Measurements from ENCODE around the gene DLGAP4.
"Not testable (repeated sequence)": the region's sequence is repeated elsewhere in the genome, so short reads cannot be mapped to it uniquely, and the experiment has no call there.

DLGAP4 gene

DNA sequence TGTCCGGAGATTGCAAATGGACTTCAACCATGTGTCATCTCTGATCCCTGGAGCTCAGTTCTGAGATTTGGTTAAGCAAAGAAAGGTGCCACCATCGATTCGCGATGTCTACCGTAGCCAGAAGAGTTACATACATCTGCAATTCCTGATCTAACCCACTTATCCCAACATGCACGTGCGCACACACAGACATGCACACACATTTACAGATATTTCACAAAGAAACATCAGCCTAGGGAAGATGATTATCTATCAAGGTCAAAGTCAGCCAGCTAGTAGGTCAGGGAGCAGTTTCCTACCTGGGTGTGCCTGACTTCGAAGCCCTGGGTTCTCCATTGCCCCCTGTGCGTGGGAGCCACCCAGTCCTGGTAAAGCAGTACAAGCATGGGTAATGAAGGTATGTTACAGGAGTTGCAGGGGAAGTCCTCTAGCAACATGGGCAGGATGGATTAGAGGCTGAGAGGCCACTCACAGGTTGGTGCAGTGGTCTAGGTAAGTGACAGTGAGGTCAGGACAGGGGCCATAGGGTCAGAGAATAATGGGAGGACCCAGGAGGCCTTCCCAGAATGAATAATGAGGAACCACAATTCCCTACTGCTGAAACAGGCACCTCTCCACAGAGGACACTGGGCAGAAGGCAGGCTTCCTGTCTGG, 150.0 kb downstream of the DLGAP4 start:
- DNase-seq (ENCODE audit: low spot score): no peak

DNA sequence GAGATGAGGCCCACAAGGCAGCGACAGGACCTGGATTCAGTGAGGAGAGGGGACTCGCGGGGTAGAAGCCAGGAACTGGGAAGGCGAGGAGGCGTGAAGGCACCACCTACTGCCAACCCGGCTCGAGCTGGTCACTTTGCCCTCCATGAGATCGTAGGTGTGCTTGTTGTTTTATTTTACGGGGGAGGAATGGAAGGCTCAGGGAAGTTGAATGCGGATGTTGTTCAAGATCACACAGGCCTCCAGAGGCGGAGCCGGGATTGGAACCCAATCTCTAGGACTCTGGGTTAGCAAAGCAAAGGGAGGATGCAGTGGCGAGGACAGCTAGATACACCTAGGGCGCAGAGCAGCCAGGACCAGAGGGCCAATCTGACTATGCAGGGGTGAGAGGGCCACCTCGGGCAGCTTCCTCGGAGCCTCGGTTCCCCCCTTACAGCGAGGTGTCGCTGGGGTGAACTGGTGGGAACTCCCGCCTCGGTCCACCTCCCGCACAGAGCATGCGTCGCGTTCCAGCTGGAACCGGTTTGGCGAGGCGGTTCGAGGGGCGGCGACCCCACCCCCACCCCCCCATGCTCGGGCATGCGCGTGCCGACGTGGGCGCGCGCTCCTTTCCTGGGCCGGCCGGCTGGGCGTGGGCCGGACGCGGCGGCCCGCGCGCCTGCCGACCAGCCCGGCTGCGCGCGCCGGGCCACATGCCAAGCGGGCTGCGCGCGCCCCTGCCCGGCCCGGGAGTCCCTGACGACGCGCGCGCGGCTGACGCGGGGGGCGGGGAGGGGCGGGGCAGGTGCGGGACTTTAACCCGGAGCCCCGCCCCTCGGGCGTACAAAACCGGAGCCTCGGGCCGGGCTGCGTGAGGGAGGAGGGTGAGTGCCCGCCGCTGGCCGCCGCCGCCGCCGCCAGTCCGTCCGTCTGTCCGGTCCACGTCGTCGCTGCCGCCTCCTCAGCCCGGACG, 154.8 kb downstream of the DLGAP4 start:
- DNase-seq (ENCODE audit: low spot score): peak; percentile 92

DNA sequence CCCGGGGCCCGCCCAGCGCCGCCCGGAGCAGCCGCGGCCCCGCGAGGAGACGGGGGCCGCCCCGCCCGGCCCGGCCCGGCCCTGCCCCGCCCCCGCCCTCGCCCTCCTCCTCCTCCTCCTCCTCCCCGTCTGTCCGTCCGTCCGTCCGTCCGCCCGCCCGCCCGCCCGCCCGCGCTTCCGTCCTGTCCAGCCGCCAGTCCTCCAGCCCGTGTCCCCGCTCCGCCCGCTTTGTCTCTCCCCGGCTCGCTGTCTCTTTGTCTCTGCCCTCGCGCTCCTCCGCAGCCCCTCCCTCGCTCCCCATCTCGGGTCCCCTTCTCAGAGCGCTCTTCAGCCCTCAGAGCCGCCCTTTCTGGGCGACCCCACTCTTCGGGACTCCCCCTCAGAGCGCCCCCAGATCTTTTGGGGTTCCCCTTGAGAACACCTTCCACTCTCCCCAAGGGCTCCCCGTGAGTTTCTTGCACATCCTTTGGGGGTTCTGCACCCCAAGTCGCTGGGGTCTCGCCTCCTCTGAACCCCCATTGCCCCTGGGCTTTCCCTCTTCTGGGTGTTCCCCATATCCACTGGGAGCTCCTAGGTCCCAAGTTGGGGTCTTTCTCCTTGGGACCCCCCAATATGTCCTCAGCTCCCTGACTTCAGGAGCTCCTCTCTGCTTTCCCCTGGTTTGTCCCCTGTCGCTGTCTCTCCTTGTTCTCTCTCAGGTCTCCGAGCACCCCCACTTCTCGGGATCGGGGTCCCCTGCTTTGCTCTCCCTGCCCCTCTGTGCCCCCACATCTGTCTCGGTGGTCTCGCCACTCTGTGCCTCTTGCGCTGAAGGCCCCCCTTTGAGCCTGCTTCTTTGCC, 155.7 kb downstream of the DLGAP4 start:
- DNase-seq (ENCODE audit: low spot score): no peak

DNA sequence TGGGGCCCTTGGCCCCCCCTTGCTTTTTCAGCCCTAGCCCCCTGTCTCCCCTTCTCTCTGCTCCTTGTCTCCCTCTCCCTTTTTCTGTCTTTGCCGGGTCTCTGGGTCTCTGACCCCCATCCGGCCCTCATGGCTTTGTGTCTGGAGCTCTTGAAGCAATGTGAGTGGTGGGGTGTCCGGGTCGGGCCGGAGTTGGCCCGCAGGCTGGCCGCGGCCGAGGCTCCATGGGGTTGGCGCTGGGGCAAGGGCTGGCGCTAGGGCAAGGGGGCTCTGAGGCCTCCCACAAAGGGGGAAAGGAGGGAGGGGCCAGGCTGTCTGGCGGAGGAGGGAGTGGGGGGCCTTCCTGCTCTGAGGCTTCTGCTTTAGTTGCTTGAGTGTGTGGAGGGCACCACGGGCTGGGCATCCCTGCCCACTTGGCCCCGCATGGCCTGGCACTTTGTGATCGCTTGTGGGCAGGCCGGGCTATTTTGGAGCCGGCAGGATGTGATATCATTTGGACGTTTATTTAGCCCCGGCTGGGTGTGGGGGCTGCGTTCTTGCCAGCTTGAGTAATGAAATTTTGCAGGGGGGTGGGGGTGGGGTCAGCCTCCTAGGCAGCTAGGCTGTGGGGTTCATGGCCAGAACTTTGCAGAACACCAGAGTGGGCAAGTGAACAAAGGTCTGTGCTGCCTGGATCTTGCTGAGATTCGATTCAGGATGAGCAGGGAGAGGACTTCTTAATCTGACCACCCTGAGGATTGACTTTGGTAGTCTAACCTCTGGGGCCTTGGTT, 156.5 kb downstream of the DLGAP4 start:
- DNase-seq (ENCODE audit: low spot score): no peak

DNA sequence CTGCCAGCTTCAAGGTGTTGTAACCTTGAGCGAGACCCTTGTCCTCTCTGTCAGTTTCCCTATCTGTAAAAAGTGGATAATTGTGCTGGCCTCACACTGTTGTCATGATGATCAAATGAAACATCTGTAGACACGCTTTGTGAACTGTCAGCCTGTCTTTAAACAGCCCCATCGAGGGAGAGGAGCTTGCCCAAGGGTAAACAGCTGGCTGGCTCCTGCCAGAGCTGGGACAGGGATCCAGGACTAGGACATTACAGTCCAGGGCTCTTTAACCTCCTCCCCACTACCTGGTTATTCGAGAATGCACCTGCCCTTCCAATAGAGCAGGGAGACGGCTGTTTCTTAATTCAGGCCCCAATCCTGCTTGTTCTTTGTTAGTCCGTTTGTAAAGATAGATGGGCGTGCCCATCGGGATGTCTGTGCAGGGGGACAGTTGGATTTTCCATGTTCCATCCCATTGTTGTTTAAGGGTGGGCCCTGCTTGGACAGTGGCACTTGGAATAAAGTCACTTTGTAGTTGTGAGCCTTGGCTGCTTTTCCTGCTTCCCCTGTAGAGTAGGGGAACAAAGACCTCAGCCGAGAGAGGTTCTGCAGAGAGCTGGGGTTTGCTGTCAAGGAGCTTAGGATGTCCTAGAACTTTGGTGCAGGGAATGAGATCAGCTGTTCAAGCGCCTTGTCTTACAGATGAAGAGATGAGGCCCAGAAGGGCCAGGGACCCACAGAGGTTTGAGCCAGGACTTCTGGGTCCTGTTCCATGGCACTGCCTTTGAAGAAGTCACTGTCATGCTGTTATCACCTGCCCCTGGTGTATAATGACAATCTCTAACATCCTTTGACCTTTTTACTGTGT, 157.3 kb downstream of the DLGAP4 start:
- DNase-seq (ENCODE audit: low spot score): no peak

DNA sequence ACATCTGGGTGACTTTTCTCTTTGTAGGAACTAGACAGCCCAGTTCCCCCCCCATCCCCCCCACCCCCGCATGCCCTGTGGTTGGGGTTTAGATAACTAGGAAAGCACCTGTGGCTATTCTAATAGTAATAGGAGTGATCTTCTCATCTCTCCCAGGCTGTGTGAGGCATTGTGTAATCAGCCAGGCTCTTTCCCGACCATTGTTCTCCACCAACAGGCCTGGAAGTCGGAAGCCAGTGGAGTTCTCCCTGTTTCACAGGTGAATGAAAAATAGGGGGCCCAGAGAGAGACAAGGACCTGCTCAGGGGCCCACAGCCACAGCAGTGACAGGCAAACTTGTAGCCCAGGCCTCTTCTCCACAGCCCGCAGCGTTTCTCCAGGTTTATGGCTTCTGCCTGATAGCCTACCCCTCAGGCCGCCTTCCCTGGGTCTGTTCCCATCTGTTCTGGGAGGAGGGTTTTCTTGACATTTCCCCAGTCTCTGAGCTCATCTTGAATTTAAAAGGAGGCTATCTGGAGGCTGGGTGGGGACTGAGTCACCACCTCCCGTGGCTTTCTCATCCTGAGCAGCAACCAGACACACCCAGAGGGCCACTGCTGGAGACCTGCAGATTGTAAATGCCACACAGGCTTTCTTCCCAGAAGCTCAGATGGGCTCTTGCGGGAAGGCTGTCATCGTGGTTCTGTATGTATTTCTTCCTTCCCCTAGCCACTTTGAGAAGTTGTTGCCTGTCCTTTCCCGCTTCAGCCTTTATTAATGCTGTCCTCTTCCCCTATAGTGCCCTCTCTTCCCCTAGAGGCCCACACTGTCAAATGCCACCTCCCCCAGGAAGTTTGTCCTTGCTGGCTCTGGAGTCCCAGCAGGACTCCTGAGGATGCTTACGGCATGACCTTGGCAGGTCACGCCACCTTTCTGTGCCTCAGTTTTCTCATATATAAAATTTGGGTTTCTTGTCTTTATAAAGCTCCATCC, 159.3 kb downstream of the DLGAP4 start:
- peak; percentile 40 for DNase-seq (ENCODE audit: low spot score)

DNA sequence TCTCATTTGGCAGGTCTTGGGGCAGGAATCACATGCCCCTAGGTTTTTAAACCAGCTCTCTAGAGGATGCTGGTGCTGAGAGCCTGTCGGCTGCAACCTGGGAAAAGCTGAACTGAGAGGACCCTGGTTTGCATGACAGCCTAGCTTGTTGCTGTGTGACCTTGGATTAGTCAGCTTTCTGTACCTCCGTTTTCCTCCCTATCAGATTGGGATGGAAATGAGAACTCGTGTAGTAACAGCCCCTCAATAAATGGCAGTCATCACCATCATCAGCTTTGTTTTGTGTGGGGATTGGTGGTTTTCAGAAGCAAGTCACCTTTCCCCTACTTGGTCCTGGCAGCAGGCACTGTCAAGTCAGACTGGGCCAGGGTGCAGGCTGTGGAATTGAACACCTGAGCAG, 159.9 kb downstream of the DLGAP4 start:
- DNase-seq (ENCODE audit: low spot score): no peak

DNA sequence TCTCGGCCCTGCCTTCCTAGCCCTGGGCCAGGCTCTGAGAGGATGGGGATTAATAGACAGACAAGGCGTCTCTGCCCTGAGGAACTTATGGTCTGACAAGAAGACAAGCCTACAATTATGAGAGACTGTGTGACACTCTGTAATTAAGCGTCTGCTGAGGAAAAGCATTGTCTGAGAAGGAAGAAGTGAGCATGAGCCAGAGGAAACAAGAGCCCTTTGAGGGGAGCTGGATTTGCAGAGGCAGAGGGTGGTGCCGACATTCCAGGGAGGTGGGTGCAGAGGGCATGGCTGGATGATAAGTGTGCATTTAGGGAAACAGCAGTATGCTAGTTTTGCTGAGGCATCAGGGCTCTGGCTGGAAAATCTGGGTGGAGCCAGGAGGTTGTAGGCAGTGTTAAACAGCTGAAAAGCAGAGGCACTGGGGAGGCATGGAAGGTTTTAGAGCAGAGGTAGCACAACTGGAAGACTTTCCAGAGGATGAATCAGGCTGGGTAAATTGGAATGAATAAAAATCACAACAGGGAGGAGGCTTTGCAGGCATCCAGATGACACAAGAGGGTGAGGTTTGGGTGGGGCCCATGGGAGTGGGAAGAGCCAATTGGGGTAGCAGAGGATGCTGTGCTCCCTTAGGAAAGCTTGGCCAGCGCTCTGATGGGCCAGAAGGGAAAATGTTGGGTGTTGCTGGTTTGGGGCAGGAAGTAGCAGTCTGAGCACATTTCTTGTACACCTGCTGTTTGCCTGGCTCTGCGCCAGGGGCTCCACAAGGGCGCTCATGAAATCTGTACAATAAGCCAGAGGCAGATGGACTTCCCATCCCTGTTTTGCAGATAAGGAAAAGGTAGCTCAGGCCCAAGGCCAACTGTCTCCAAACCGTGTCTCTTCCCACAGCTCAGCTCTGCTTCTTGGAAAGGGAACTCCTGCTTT, 161.2 kb downstream of the DLGAP4 start:
- DNase-seq (ENCODE audit: low spot score): peak; percentile 68

DNA sequence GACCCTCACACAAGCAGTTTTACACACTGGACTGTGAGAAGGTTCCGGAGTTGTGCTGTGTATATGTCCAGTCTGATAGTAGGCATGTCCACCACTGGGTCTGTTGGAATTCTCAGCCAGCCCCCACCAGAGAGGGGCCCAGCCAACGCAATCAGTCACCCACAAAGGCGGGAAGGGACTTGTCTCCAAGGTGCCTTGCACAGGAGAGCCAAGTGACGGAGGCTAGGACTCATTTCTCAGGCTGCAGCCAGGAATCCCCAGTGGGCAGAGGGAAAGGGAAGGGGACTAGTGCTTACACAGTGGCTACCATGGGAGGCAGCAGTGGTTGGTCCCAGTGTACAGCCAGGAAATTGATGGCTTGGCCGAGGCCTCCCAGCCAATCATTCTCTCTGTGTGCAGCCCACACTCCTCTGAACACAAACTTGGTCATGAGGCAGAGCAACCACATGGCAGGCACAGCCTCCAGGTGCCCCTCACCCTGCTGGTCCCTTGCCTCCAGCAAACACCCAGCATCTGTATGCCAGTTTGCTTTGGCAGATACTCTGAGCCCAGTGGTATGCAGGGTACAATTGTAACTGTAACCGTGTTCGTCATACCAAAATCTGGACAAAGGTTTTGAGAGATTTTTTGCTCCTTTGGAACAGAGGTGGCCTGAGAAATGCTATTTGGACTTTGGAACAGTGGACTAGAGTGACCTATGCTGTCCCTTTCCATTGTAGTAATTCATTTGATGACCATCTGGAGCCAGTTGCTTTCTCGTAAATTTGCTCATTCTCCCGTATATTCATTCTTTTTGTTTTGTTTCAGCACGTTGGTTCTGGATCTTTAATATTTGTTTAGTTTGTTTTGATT, 162.2 kb downstream of the DLGAP4 start:
- no peak for DNase-seq (ENCODE audit: low spot score)

DNA sequence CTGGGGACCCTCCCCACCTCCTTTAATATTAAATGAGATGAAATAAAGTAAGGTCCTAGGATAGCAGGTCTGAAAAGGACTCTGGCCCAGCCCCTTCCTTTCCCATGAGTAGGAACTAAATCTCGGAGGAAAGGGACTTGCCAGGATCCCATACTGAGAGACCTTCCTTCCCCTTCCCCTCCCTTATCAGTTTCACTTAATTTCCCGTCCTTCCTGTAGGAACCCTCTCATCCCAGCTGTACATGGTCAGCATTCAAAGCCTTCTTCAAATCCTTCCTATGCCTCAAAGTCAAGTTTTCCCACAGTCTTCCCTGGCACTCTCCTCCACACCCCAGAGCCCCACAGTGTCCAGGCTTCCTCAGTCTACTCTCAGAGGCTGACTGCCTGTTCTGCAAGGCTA, 163.8 kb downstream of the DLGAP4 start:
- no peak for DNase-seq (ENCODE audit: low spot score)

DNA sequence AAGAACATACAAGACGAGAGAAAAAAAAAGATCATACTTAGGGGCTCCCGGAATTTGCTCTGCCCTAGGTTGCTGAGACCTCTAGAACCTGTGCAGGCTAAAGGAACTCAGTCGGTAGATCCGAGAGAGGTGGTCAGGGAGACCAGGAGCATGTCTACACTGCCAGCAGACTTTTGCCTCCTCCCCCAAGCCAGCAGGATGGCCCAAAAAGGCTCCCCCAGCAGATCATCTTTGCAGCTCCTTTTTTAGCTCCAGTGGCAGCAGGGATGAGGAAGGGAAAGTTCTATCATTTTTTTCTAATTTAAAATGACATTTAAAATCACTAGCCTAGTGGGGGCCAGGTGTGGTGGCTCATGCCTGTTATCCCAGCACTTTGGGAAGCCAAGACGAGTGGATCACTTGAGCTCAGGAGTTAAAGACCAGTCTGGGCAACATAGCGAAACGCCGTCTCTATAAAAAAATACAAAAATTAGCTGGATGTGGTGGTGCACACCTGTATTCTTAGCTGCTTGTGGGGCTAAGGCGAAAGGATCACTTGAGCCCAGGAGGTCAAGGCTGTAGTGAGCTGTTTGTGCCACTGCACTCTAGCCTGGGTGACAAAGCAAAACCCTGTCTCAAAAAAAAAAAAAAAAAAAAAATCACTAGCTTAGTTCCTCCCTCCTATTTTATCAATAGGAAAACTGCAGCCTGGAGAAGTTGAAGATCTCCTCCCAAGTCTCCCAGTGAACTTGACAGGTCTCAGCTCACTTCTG, 165.9 kb downstream of the DLGAP4 start:
- no peak for DNase-seq (ENCODE audit: low spot score)

DNA sequence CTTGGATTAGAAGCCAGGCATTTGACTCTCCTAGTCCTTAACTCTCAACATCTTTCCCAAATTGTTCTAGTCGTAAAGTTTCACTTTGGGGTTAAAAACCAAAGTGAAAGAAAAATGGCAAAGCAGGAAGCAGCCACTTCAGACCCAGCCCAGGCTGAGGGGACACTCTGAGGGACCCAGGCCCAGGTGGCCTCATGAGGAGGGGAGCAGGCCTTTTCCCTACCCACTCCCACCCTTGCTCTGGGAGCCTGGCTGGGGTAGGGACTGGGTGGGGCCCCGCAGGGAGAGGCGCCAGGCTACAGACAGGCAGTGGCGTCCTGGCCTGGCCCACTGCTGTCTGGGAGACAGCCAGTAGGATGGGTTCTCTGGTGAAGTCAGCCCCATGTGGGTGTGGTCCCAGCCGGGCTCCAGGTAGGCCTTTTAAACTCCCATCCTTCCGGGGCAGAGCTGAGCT, 166.5 kb downstream of the DLGAP4 start:
- no peak for DNase-seq (ENCODE audit: low spot score)

DNA sequence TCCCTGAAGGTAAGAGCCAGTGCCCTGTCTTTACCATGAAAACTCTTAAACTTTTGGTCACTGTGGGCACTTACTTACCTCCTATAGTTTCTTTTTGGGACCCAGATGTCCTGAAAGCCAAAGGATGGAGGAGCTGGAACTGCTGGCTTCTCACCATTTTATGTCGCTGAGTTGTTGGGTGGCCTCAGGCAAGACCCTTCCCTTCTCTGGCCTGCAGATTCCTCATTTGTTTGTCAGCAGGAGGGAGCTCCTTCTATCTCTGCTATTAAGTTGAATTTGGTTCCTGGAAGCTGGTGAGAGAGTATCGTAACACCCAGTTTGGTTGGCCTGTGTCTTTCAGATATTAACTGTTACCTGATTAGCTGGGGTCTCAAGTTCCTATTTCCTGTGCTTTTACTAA, 167.0 kb downstream of the DLGAP4 start:
- DNase-seq (ENCODE audit: low spot score): no peak

DNA sequence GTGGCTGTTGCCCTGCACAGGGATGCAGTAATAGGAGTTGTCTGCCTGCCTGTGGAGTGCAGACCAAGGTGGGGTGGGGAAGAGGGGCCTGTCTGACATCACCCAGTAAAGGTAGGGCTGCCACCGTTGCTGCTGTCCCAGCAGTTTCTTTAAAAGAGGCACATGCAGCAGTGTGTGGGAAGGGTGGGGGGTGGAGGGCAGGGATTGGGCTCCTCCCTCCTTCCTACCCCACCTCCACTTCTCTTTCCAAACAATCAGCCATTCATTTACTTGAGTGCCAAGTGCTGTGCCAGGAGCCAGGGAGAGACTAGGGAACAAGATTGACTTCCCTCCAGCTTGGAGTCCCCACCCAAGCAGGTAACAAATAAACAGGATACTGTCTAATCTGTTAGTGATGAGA, 168.4 kb downstream of the DLGAP4 start:
- DNase-seq (ENCODE audit: low spot score): no peak

DNA sequence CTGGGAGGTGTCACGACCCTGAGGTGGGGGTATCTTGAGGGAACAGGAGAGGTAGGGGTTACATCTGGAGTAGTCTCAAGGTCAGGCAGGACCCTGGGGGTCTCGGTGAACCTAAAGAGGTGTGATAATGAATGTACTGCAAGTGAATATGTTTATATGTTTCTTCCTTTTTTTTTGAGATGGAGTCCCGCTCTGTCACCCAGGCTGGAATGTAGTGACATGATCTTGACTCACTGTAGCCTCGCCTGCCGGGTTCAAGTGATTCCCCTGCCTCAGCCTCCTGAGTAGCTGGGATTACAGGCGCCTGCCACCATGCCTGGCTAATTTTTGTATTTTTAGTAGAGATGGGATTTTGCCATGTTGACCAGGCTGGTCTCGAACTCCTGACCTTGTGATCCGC, 168.9 kb downstream of the DLGAP4 start:
- DNase-seq (ENCODE audit: low spot score): not testable (repeated sequence)

DNA sequence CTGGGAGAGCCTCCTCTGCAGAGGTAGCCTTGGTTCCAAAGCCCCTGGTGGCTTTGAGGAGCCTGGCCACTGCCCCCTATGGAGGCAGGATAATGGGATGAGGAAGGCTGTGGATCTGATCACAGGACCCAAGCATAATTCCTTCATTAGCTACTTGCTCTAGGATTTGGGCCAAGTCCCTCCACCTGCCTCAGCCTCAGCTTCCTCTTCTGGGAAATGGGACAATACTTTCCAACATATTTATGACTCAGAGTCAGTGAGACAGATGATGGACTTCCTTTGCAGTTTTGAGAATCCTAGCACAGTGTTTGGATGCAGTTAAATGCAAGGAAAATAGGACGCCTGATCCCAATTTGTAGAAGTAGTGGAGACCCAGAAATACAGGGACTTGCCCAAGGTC, 171.3 kb downstream of the DLGAP4 start:
- DNase-seq (ENCODE audit: low spot score): no peak

Data from CD4-positive, alpha-beta T cell treated with Interleukin-6 at 100 ng/mL for 8 hours (primary cell).